SW480 (cell line): ENCODE data around the gene YJEFN3.

ENCODE experiments used
- DNase-seq: peaks from one replicate; pipeline ENCODE4 v3.0.0-alpha.2; 2016; ENCODE audit warnings: low spot score

The YJEFN3 gene

DNA sequence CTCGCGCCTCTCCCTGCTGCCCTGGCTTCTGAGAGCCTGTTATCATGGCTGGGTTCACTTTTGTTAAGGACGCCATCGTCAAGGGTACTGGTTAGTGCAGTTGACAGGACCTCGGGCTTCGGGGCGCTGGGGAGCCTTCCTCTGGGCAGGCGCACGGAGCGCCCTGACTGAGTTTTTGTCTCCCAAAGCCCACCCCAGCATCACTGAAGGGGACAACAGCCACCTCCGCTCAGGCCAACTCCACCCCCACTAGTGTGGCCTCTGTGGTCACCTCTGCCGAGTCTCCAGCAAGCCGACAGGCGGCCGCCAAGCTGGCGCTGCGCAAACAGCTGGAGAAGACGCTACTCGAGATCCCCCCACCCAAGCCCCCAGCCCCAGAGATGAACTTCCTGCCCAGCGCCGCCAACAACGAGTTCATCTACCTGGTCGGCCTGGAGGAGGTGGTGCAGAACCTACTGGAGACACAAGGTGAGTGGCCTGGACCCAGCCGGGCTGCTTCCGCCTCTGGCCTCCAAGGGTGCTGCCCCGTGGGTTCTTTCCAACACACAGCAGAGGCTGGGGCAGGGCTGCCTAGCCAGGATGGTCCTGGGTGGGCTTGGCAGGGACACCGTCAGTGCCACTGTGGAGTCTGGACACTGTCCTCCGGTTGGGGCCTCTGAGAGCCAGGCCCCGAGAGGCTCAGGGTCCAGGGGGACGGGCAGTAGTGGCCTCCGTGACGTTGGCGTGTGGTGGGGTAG, 30.3 kb upstream of the YJEFN3 start:
- no peak for DNase-seq

DNA sequence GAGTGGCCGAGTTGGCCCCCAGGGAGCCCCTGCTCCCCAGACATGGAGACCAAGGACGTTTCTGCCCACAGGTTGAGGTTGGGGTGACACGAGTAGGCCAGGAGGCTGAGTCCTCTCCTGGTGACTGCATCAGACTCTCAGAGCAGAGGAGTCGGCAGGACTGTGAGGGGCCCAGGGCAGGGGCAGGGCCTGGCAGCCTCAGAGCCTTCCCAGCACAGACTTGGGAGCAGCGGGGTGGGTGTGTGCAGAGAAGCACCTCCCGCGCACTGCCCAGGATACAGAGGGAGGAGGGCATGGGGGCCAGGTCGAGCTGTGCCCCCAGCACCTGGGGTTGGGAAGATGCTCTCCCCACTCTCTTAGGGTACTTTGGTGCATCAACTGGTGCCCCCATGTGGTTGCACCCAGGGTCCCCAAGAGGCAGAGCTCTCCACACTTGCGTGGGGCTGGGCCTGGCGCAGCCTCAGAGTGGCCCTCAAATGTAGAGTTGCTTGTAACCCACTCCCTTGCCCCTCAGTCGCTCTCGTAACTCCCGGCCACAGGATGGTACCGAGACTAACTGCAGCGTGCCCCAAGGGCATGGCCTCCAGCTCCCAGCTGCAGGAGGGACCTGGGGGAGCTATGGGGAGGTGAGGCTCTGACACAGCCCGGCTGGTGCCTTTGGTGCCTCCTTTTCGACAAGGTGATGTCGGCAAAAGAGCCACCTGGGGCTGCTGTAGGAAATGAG, 29.3 kb upstream of the YJEFN3 start:
- no peak for DNase-seq

DNA sequence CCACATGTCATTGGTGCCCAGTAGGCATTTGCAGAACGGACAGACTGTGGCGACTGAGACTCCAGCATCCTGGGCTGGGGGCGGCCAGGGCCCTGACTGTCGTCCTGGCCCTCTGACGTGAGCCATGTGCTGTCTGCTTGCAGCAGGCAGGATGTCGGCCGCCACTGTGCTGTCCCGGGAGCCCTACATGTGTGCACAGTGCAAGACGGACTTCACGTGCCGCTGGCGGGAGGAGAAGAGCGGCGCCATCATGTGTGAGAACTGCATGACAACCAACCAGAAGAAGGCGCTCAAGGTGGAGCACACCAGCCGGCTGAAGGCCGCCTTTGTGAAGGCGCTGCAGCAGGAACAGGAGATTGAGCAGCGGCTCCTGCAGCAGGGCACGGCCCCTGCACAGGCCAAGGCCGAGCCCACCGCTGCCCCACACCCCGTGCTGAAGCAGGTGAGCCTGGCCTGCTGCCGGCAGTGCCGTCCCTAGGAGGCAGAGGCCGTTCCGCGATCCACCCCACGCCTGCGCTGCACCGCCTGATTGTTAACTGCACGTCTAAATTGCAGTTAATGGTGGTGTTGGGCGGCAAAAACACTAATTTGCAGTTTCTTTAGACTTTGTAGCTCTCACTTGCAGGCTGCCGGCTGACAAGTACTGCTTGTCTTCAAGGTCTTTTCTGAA, 27.6 kb upstream of the YJEFN3 start:
- no peak for DNase-seq

DNA sequence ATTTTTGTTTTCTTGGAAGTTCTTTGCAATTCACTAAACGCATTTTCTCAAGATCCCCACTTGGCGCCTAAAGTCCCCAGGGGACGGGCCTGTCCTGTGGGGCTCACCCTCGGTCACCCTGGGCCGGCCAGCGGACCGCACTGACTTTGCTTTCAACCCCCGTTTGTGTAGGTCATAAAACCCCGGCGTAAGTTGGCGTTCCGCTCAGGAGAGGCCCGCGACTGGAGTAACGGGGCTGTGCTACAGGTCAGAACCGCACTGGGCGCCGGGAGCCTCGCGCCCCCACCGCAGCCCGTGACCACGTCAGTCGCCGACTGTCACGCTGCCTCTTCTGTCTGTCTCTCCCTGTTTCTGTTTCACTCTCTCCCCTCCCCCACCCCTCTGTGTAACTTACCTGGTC, 26.9 kb upstream of the YJEFN3 start:
- DNase-seq: no peak

GRCh38 chr19:19502281-19502680, 26.4 kb upstream of the YJEFN3 start:
- DNase-seq: no peak

GRCh38 chr19:19502808-19503602, 25.7 kb upstream of the YJEFN3 start:
- no peak for DNase-seq

DNA sequence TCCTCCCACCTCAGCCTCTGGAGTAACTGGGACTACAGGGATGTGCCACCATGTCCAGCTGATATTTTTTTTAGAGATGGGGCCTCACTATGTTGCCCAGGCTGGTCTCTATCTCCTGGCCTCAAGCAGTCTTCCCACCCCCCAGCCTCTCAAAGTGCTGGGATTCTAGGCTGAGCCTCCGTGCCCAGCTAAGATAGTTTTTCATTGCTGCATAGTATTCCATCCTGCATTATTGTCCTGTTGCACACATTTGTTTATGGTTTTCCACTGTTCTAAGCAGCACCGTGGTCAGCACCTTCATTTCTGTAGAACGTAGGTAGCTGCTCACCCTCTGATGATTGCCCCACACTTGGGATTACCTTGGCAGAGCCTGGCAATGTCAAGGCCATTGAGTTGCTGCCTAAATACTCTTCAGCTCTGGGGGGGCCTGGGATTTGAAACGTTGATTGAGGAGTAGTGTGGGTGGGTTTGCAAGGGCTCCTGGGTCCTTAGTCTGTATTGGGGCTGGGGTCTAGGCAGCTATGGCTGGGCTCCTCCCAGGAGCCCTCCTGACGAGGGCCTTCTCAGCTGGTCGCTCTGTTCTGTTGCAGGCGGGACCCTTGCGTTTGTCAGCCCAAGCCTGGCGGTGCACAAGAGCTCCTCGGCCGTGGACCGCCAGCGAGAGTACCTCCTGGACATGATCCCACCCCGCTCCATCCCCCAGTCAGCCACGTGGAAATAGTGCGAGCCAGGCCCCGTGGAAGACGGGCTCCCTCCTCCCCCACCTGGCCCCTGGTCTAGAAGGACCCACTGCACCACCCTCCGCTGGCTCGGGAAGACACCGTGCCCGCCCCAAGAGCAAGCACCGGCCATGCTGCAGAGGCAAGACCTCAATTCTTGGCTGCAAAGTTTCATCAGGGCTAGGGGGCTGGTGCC, 23.7 kb upstream of the YJEFN3 start:
- DNase-seq: no peak

GRCh38 chr19:19505669-19506326, 22.9 kb upstream of the YJEFN3 start:
- no peak for DNase-seq

- no peak for DNase-seq
Observed at GRCh38 chr19:19506592-19506991, 22.1 kb upstream of the YJEFN3 start.

DNA sequence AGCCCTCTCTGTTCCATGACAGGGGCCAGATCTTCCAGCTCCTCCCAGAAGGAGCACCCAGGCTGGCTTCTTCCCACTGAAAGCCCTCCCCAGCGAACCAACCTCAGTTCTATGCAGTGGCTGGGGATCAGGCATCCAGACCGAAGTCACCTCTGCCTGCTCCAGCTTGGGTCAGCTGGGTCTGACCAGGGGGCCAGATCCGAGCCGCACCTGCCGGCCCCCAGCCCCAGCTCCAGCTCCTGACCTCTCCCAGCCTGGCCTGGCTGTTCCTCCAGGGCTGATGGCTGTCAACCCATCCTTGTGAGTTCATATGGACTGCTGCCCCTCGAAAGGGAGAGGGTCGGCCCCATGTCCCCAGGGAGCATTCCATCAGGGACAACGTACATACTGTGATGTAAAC, 21.4 kb upstream of the YJEFN3 start:
- no peak for DNase-seq

GRCh38 chr19:19508217-19508616, 20.5 kb upstream of the YJEFN3 start:
- no peak for DNase-seq

GRCh38 chr19:19510432-19510831, 18.3 kb upstream of the YJEFN3 start:
- no peak for DNase-seq

GRCh38 chr19:19513682-19514081, 15.0 kb upstream of the YJEFN3 start:
- no peak for DNase-seq

DNA sequence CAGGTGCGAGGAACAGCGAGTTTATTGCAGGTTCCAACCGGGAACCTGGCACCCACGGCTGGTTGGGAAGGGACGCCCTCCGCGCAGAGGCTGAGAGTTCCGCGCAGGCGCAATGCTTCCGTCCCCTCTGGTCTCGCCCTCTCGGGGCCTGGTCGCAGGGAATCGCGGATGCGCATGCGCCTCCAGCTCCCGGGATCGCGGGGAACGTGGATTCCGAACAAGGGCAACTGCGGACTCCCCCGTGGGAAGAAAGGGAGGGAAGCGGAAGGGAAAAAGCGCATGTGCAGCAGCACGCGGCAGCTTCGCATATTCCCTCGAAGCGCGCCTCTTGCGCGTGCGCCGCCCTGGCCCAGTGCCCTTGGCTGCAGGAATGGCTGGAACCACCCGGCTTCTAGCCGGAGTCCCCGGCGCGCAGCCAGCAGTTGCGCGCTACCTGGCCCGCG, 14.5 kb upstream of the YJEFN3 start:
- no peak for DNase-seq

- DNase-seq: no peak
Observed at GRCh38 chr19:19514881-19515641, 13.7 kb upstream of the YJEFN3 start, which contains the start of gene TSSK6. Gene TSSK6, minus strand, starts transcription at chr19:19515548. Its CDS starts 121 bp downstream, at chr19:19515427.

DNA sequence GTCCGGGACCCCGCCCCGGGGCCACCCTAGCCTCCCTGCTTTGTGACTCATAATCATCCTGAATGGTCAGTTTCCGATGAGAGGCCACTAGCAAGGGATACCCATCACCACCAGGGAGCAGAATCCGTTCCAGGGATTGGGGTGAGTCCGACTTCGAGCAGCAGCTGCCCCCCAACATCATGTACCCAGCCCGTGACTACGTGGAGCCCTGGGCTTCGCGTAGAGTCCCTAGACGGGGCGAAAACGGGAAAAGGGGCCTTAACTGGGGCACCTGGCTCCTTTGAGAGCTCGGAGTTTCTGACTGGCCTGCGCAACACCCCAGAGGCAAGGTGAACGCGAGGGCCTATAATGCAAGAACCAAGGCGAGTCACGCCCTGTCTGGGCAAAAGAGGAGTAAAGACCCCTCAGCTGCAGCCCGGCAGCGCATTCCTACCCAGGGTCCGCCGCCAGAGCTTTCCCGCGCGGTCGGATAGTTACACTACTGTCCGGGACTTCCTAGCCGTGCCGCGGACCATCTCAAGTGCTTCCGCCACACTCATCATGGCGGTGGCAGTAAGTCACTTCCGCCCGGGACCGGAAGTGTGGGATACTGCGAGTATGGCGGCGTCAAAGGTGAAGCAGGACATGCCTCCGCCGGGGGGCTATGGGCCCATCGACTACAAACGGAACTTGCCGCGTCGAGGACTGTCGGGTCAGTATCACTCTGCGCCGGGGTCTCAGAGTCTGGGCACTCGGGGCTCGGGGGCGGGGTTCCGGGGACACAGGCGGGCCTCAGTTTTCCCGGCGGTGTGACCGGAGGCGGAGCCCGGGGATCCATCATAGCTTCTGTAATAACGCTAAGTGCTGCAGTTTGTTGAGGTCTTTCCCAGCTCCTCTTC, 12.8 kb upstream of the YJEFN3 start, which contains the start of gene NDUFA13:
TSS of gene NDUFA13 (plus strand) at position 584 of the 878 bp plus-strand sequence. CDS start at position 598, 14 bp downstream.
- peak; percentile 86 for DNase-seq

DNA sequence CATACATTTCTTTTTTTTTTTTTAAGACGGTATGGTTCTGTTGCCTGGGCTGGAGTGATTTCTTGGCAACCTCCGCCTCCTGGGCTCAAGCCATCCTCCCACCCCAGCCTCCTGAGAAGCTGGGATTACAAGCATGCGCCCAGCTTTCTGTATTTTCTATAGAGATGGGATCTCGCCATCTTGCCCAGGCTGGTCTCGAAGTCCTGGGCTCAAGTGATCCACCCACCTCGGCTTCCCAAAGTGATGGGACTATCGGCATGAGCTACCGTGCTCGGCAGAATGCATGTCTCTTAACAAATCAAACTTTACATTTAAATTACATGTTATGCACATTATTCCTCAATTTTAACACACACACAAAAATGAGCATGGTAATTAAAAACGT, 11.5 kb upstream of the YJEFN3 start:
- DNase-seq: no peak

DNA sequence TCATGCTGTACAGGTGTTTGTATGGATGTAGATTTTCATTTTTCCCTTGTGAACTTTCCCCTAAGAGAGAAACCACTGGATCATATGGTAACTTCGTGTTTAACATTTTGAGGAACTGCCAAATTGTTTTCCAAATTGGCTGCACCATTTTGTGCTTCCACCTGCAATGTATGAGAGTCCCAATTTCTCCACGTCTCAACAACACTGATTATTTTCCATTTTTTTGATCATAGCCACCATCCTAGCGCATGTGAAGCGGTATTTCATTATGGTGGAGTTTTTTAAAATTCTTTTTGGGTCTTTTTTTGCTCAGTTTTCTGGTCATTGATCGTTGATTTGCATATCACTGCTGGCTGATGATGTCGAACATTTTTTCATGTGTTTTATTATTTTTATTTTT, 7.7 kb upstream of the YJEFN3 start:
- DNase-seq: no peak

DNA sequence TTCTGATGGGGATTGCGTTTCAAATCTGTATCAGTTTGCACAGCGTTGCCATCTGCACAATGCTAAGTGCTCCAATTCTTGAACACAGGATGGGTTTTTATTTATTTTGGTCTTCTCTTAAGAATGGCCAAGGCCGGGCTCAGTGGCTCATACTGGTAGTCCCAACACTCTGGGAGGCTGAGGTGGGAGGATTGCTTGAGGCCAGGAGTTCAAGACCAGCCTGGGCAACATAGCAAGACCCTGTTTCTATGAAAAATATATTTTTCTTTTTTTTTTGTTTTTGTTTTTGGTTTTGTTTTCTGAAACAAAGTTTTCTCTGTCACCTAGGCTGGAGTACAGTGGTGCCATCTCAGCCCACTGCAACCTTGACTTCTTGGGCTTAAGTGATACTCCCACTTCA, 5.5 kb upstream of the YJEFN3 start:
- no peak for DNase-seq
